Hepatocyte (in vitro differentiated cells): ENCODE data around the gene ROBO1. TPM values are rescaled to one million over a fixed set of nuclear protein-coding genes. Genes with fewer than 3 reads are reported as not detected.
"Not testable (repeated sequence)": the region's sequence is repeated elsewhere in the genome, so short reads cannot be mapped to it uniquely, and the experiment has no call there.

Source experiments
- DNase-seq: peaks from one replicate; pipeline ENCODE4 v3.0.0-alpha.2; 2016; ENCODE audit warnings: low spot score
- H2AFZ ChIP-seq: fragments of 200-600 bp; sonication (generic); 2 replicates; pipeline ENCODE4 v1.6.0; 2016; ENCODE audit warnings: antibody characterized with exemption, mild to moderate bottlenecking
- H3K27ac ChIP-seq: fragments of 200-600 bp; sonication (generic); 2 replicates; pipeline ENCODE4 v1.5.1; 2016; ENCODE audit warnings: mild to moderate bottlenecking
- H3K27me3 ChIP-seq: fragments of 200-600 bp; sonication (generic); 2 replicates; pipeline ENCODE4 v1.6.1; 2016
- H3K36me3 ChIP-seq: fragments of 200-600 bp; sonication (generic); replicated peaks from 2 replicates; pipeline ENCODE4 v1.5.1; 2016; ENCODE audit warnings: low read depth; ENCODE audit not compliant: insufficient read depth
- H3K4me1 ChIP-seq: fragments of 200-600 bp; sonication (generic); 2 replicates; pipeline ENCODE4 v1.5.1; 2016; ENCODE audit warnings: mild to moderate bottlenecking, moderate library complexity; ENCODE audit not compliant: insufficient read depth
- H3K4me2 ChIP-seq: fragments of 200-600 bp; sonication (generic); 2 replicates; pipeline ENCODE4 v1.6.0; 2016
- H3K4me3 ChIP-seq: fragments of 200-600 bp; sonication (generic); 2 replicates; pipeline ENCODE4 v1.5.1; 2016; ENCODE audit warnings: mild to moderate bottlenecking
- H3K79me2 ChIP-seq: fragments of 200-600 bp; sonication (generic); 2 replicates; pipeline ENCODE4 v1.6.0; 2017; ENCODE audit warnings: mild to moderate bottlenecking
- H3K9me2 ChIP-seq: fragments of 200-600 bp; sonication (generic); replicated peaks from 2 replicates; pipeline ENCODE4 v1.6.0; 2017; ENCODE audit warnings: mild to moderate bottlenecking; ENCODE audit not compliant: insufficient read depth
- H3K9me3 ChIP-seq: fragments of 200-600 bp; sonication (generic); 2 replicates; pipeline ENCODE4 v1.5.1; 2016; ENCODE audit warnings: low read depth, mild to moderate bottlenecking
- H4K20me1 ChIP-seq: fragments of 200-600 bp; sonication (generic); 2 replicates; pipeline ENCODE4 v1.6.0; 2016; ENCODE audit warnings: mild to moderate bottlenecking; ENCODE audit not compliant: insufficient read depth, poor library complexity, severe bottlenecking
- EZH2 ChIP-seq: fragments of 200-600 bp; sonication (generic); IDR thresholded peaks from 2 replicates; pipeline ENCODE4 v1.6.1; 2016; ENCODE audit warnings: antibody characterized with exemption, mild to moderate bottlenecking, borderline replicate concordance
- EZH2phosphoT487 ChIP-seq: fragments of 200-600 bp; sonication (generic); IDR thresholded peaks from one replicate; pipeline ENCODE4 v1.6.1; 2018; ENCODE audit warnings: antibody characterized with exemption, mild to moderate bottlenecking, low read depth, moderate library complexity; ENCODE audit not compliant: unreplicated experiment, severe bottlenecking
- WGBS: methylation state at CpG from one replicate; pipeline ENCODE4 v1.1.6; 2016; ENCODE audit warnings: low lambda C conversion rate; ENCODE audit errors: missing lambda C conversion rate; 5-methylcytosine and 5-hydroxymethylcytosine counted together
- polyA plus RNA-seq: library from polyadenylated mRNA; unstranded; fragments of >200 nt; fragmentation: Nextera tagmentation; extraction: Ambion mirVana; gene quantifications from 2 replicates; pipeline ENCODE4 v1.2.1, GENCODE V29; 2016
- total RNA-seq: library from RNA; depleted of rRNA; stranded (reverse); fragments of >200 nt; gene quantifications from 2 replicates; pipeline ENCODE4 v1.2.3, GENCODE V29; 2014
- TF ChIP-seq, protein P1 (sequence below): fragments of 200-600 bp; sonication (generic); IDR thresholded peaks from 2 replicates; pipeline ENCODE4 v1.5.1; 2016; ENCODE audit warnings: antibody characterized with exemption, mild to moderate bottlenecking; ENCODE audit not compliant: poor library complexity

ROBO1 gene
- total and polyA plus RNA-seq, 2 experiments from 2014 or later, result 13.6 to 44.3 TPM

- Histone ChIP-seq H3K4me3 (no peak overlapping the region), H3K27ac (no peak overlapping the region), H3K9me3 (no peaks in the 10 kb centered on the region), H3K4me1 (no peaks in the 10 kb centered on the region), H3K9me2 (no peaks in the 10 kb centered on the region), H4K20me1 (no peaks in the 10 kb centered on the region), H3K79me2 (no peaks in the 10 kb centered on the region), H3K36me3 (no peaks in the 10 kb centered on the region), H3K27me3 (no peaks in the 10 kb centered on the region), H2AFZ (no peak overlapping the region), H3K4me2 (no peak overlapping the region)
- TF ChIP-seq EZH2phosphoT487, result no peak
- no peak for TF ChIP-seq EZH2
- TF ChIP-seq, protein P1, sequence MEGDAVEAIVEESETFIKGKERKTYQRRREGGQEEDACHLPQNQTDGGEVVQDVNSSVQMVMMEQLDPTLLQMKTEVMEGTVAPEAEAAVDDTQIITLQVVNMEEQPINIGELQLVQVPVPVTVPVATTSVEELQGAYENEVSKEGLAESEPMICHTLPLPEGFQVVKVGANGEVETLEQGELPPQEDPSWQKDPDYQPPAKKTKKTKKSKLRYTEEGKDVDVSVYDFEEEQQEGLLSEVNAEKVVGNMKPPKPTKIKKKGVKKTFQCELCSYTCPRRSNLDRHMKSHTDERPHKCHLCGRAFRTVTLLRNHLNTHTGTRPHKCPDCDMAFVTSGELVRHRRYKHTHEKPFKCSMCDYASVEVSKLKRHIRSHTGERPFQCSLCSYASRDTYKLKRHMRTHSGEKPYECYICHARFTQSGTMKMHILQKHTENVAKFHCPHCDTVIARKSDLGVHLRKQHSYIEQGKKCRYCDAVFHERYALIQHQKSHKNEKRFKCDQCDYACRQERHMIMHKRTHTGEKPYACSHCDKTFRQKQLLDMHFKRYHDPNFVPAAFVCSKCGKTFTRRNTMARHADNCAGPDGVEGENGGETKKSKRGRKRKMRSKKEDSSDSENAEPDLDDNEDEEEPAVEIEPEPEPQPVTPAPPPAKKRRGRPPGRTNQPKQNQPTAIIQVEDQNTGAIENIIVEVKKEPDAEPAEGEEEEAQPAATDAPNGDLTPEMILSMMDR, result no peak
- DNase-seq, result no peak
- WGBS, result 62% methylated on average over 3 of the region's 3 CpGs
Observed at GRCh38 chr3:79339846-79340245, 428.0 kb downstream of the ROBO1 start.

DNA sequence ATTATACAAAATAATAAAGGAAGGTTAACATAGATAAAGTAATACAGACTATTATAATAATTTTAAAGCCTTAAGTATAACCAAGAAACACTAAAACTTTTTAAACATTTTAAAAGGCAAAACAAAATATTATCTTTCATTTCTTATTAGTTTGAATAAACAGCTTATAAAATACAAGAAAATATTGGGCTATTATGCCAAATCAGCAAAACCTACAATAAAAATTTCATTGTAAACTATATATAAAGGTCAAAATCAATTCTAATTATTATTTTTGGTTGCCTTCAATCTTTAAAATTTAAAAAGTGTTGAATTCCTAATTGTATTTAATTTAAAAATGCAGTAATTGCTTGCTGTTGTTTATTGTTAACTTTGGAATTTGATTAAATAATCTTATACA lies 430.0 kb downstream of the ROBO1 start:
- DNase-seq, result no peak
- no peaks in the 10 kb centered on the region for H3K9me2 ChIP-seq
- no peak overlapping the region for H2AFZ ChIP-seq
- no peaks in the 10 kb centered on the region for H4K20me1 ChIP-seq
- H3K36me3 ChIP-seq, result no peaks in the 10 kb centered on the region
- H3K79me2 ChIP-seq, result no peaks in the 10 kb centered on the region
- no peak overlapping the region for H3K27ac ChIP-seq
- no peaks in the 10 kb centered on the region for H3K4me1 ChIP-seq
- no peaks in the 10 kb centered on the region for H3K9me3 ChIP-seq
- no peak overlapping the region for H3K4me2 ChIP-seq
- H3K27me3 ChIP-seq, result no peaks in the 10 kb centered on the region
- no peak overlapping the region for H3K4me3 ChIP-seq
- TF ChIP-seq EZH2, result no peak
- TF ChIP-seq, protein P1, result no peak
- TF ChIP-seq EZH2phosphoT487, result no peak

- no peaks in the 10 kb centered on the region for H3K27me3 ChIP-seq
- TF ChIP-seq EZH2 (no peak), EZH2phosphoT487 (no peak)
- TF ChIP-seq, protein P1, result no peak
- no peaks in the 10 kb centered on the region for H3K9me2 ChIP-seq
- H3K4me2 ChIP-seq, result no peak overlapping the region
- no peaks in the 10 kb centered on the region for H3K79me2 ChIP-seq
- no peaks in the 10 kb centered on the region for H3K9me3 ChIP-seq
- H3K27ac ChIP-seq, result no peak overlapping the region
- no peaks in the 10 kb centered on the region for H4K20me1 ChIP-seq
- H3K36me3 ChIP-seq, result no peaks in the 10 kb centered on the region
- H3K4me3 ChIP-seq, result no peak overlapping the region
- H3K4me1 ChIP-seq, result no peaks in the 10 kb centered on the region
- no peak for DNase-seq
- WGBS, result 62% methylated on average over 2 of the region's 2 CpGs
- H2AFZ ChIP-seq, result no peak overlapping the region
Observed at GRCh38 chr3:79329154-79329553, 438.6 kb downstream of the ROBO1 start.

- WGBS, result 86% methylated on average over 3 of the region's 3 CpGs
Observed at GRCh38 chr3:79326642-79327041, 441.2 kb downstream of the ROBO1 start.

DNA sequence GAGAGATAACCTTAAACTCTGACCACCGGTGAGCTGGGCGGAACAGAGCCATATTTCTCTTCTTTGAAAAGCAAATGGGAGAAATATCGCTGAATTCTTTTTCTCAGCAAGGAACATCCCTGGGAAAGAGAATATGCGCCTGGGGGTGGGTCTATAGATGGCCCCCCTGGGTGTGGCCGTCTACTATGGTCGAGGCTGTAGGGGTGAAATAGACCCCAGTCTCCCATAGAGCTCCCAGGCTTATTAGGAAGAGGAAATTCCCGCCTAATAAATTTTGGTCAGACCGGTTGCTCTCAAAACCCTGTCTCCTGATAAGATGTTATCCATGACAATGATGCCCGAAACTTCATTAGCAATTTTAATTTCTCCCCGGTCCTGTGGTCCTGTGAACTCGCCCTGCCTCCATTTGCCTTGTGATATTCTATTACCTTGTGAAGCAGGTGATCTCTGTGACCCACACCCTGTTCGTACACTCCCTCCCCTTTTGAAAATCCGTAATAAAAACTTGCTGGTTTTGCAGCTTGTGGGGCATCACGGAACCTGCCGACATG lies 441.9 kb downstream of the ROBO1 start:
- WGBS, result 55% methylated on average over 15 of the region's 15 CpGs
- not testable (repeated sequence) for H3K9me3 ChIP-seq, H2AFZ ChIP-seq, H3K27me3 ChIP-seq, H4K20me1 ChIP-seq, H3K4me2 ChIP-seq, DNase-seq, H3K79me2 ChIP-seq, H3K27ac ChIP-seq, H3K9me2 ChIP-seq, H3K36me3 ChIP-seq, H3K4me1 ChIP-seq, H3K4me3 ChIP-seq

More at GRCh38 chr3:79326642-79327041, 441.2 kb downstream of the ROBO1 start:
- no peak overlapping the region for H2AFZ ChIP-seq
- no peak overlapping the region for H3K4me2 ChIP-seq
- H3K4me3 ChIP-seq, result no peak overlapping the region
- H3K9me2 ChIP-seq, result no peaks in the 10 kb centered on the region
- no peaks in the 10 kb centered on the region for H4K20me1 ChIP-seq
- H3K27ac ChIP-seq, result no peak overlapping the region
- no peaks in the 10 kb centered on the region for H3K27me3 ChIP-seq
- H3K79me2 ChIP-seq, result no peaks in the 10 kb centered on the region
- no peaks in the 10 kb centered on the region for H3K36me3 ChIP-seq
- H3K4me1 ChIP-seq, result no peaks in the 10 kb centered on the region
- no peak for DNase-seq
- H3K9me3 ChIP-seq, result no peaks in the 10 kb centered on the region
- TF ChIP-seq EZH2phosphoT487, result no peak
- TF ChIP-seq, protein P1, result no peak
- no peak for TF ChIP-seq EZH2
